Vagina (tissue), 2 donors: Measurements from ENCODE around the gene ELF1.

Experiments
- POLR2A ChIP-seq, 2 donors: fragments of 450-650 bp; IDR thresholded peaks; one replicate each; pipeline ENCODE4 v1.6.1; 2017; ENCODE audit warnings: antibody characterized with exemption in 2 of 2, mild to moderate bottlenecking in 2 of 2, moderate library complexity in 2 of 2
- POLR2AphosphoS5 ChIP-seq, 2 donors: sonication (generic); formaldehyde crosslinking; IDR thresholded peaks; one replicate each; pipeline ENCODE4 v1.9.0; 2017; ENCODE audit warnings: antibody characterized with exemption in 2 of 2, mild to moderate bottlenecking in 2 of 2, low read depth in 1 of 2; ENCODE audit not compliant: insufficient read depth in 1 of 2
- TF ChIP-seq, protein P1 (sequence below), 3 experiments: fragments of 450-650 bp in 2 of 3; fragments of 200-600 bp in 1 of 3; sonication (generic) in 1 of 3; IDR thresholded peaks; one replicate each; pipeline ENCODE4 v1.5.1; 2017 to 2019; ENCODE audit warnings: antibody characterized with exemption in 3 of 3, mild to moderate bottlenecking in 2 of 3, moderate library complexity in 2 of 3

DNA sequence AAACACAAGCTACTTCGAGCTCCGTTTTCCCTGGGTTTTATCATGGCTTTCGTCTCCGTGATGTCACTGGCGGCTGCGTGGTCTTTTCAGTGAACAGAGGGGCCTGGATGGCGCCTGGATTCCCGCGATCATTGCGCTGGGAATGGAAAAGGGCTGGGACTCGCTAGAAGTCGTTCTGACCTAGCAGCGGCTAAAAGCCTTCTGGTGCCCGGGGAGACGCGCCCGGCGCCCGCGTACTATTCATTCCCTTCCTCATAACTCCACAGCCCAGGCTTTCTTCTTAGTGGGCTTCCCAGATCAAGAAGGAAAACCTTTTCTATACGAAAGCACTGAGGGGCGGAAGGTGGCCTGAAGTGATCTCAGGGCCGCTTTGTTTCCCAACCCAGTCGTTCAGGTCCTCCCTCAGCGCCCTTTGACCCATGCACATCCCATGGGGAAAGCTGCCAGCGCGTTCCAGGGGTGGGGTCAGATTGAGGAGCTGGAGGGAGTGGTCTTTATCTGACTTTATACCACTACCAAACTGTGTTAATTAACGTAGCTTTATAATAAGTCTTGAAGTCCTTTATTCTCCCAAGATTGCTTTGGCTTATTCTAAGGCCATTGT lies 96.6 kb downstream of the ELF1 start:
- TF ChIP-seq POLR2A (IDR thresholded peaks at IDR 0.05) (no peak), POLR2AphosphoS5 (IDR thresholded peaks at IDR 0.05; ENCODE audit: insufficient read depth in 1 of 2, low read depth in 1 of 2) (no peak)
- TF ChIP-seq, protein P1, sequence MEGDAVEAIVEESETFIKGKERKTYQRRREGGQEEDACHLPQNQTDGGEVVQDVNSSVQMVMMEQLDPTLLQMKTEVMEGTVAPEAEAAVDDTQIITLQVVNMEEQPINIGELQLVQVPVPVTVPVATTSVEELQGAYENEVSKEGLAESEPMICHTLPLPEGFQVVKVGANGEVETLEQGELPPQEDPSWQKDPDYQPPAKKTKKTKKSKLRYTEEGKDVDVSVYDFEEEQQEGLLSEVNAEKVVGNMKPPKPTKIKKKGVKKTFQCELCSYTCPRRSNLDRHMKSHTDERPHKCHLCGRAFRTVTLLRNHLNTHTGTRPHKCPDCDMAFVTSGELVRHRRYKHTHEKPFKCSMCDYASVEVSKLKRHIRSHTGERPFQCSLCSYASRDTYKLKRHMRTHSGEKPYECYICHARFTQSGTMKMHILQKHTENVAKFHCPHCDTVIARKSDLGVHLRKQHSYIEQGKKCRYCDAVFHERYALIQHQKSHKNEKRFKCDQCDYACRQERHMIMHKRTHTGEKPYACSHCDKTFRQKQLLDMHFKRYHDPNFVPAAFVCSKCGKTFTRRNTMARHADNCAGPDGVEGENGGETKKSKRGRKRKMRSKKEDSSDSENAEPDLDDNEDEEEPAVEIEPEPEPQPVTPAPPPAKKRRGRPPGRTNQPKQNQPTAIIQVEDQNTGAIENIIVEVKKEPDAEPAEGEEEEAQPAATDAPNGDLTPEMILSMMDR (IDR thresholded peaks at IDR 0.05), result no peak
